Stimulated activated CD8-positive, alpha-beta memory T cell treated with anti-CD3 and anti-CD28 coated beads, Interleukin-12 subunit alpha, Interleukin-12 subunit beta, amount 100 ng/mL, for 24 hours (primary cell): ENCODE measurements around the gene FOXN3.

Source experiments
- DNase-seq: peaks from one replicate; pipeline ENCODE4 v3.0.0-alpha.2; 2020; ENCODE audit errors: extremely low read depth

The FOXN3 gene

DNA sequence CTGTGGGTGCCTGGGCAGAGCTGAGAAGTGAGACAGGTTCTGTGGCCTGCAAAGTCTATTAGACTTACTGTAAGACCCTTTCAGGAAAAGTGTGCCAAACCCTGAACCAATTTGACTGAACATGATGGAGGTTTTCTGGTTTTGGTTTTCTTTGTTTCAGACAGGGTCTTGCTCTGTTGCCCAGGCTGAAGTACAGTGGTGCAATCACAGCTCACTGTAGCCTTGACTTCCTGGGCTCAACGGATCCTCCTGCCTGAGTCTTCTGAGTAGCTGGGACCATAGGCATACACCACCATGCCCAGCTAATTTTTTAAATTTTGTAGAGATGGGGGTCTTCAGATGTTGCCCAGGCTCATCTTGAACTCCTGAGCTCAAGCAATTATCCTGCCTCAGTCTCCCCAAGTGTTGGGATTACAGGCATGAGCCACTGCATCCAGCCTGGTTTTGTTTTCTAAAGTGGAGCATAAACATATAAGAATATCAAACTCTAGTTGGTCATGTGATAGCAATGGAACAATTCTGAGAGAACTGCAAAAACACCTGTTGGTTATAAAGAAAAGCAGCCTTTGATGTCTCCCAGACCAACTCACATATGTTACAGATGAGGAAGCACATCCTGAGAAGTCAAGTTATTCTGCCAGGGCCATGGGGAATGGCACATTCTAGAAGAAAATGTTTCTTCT, 166.9 kb downstream of the FOXN3 start:
- no peak for DNase-seq

GRCh38 chr14:89249065-89249695, 167.9 kb downstream of the FOXN3 start:
- no peak for DNase-seq

DNA sequence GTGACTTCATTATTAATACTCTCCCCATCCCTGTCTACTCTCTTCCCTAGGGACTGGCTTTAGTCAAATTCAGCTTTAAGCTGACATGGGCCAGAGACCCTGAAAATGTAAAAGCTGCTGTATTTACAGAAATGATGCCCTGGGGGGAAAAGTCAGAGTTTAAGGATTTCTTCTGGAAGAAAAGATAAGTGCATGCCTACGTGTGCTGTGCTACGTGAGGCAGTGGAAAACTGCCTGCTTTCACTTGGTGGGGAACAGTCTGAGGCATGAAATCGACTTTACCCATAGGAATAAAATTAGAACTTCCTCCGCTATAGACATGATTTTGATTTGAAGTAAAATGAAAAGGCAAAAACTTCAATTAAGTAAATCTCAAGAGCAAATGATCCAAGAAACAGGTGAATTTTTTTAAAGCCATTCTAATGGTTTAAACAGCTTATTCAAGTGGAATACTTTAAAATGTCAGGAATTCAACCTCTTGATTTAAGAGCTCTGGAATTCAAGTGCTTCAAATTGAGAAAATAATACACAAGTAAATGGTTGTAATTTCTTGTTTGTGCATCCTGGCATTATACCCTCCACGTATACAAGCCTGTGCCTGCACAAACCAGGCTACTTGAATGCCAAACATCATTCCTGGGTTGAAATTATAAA, 168.5 kb downstream of the FOXN3 start:
- DNase-seq: no peak

DNA sequence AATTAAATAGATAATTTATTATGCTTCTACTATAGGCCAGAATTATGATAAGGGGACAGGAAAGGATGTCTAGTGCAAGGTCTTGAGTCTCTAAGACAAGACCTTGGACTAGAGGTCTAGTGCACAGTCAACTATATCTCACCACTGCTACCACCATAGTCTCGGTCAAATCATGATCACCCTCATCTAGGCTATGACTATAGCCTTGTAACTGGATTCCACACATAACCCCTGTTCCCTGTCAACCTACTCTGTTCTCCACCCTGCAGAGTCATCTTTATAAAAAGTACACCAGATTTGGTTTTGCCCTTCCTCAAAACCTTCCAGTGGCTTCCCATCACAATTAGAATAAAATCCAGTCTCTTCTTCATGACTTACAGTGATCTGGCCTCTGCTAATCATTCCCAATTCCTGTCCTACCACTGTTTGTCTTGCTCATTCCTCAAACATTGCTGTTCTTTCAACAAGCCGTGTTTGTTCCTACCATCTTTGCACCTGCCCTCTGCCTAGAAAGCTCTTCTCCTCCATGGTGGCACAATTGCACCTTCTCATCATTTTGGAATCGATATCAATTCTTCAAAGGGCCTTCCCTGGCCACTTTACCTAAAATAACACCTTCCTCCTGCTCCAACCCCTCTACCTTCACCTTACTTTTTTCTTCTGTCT, 169.4 kb downstream of the FOXN3 start:
- DNase-seq: no peak

- no peak for DNase-seq
These were observed 170.7 kb downstream of the FOXN3 start for GRCh38 chr14:89246290-89246689.

- DNase-seq: no peak
These were observed 171.2 kb downstream of the FOXN3 start for GRCh38 chr14:89245802-89246201.

DNA sequence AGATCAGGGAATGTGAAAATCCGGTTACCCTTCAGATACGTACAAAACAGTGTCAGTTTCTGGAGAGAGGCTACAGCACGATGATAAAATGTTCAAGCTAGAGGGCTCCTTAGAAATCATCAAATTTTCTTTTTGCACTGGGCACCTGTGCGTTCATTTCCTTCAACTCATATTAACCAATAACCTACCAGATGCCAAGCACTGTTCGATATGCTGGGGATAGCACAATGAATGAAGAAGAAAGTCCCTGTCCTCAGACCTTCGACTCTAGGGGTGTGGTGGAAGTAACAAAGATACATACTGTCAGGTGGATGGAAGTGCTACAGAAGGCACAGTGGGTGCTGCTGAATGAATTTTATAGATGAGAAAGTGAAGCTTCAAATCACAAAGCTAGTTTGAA, 172.3 kb downstream of the FOXN3 start:
- no peak for DNase-seq

DNA sequence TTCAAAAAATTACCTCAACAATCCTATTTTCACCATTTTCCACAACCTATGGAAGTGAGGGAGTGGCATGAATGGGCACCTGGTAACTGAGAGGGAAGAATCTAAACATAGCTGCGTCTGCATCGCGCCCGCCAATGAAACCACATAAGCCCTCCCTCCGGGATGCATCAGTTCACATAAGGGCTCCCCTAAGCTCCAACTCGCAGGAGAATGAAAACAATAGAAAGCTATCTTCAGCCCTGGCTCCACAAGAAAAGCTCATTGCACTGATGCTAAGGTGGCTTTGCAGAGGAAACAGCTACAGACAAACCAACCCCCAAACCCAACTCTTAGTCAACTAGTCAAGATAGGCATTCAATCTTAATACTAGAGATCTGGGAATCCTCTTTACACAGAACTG, 173.3 kb downstream of the FOXN3 start:
- no peak for DNase-seq

GRCh38 chr14:89243286-89243685, 173.7 kb downstream of the FOXN3 start:
- no peak for DNase-seq

GRCh38 chr14:89242652-89243279, 174.3 kb downstream of the FOXN3 start:
- DNase-seq: no peak

- DNase-seq: no peak
These were observed 174.9 kb downstream of the FOXN3 start for GRCh38 chr14:89241934-89242651.

GRCh38 chr14:89241257-89241656, 175.8 kb downstream of the FOXN3 start:
- DNase-seq: no peak

GRCh38 chr14:89240414-89240813, 176.6 kb downstream of the FOXN3 start:
- DNase-seq: no peak

- no peak for DNase-seq
These were observed 178.0 kb downstream of the FOXN3 start for GRCh38 chr14:89239023-89239422.

- no peak for DNase-seq
These were observed 179.0 kb downstream of the FOXN3 start for GRCh38 chr14:89237921-89238529.

- no peak for DNase-seq
These were observed 180.2 kb downstream of the FOXN3 start for GRCh38 chr14:89236851-89237250.

DNA sequence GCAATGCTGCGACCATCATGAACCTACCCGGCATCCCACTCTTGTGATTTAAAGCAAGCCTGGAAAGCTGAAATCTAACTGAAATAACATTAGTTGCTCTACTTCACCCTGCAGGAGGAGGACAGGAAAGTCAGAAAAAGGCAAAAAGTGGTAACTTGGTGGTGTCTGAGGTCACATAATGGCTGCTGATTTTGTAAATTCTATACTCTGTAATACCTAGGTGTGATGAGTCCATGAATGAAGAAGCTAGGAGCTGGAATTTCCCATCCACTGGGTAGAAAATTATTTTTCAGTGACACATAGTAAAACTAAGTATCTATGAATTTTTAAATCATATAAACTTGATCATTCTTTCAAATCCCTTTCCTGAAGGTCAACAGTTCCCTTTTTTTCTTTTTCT, 183.8 kb downstream of the FOXN3 start:
- DNase-seq: no peak

GRCh38 chr14:89232265-89233070, 184.6 kb downstream of the FOXN3 start:
- no peak for DNase-seq

GRCh38 chr14:89231426-89232113, 185.5 kb downstream of the FOXN3 start:
- no peak for DNase-seq
